A549 (cell line): ENCODE results near the gene SMARCA1.

Experiments used
- BCL3 ChIP-seq: fragments of >200 bp; sonication (Bioruptor Twin); formaldehyde crosslinking; IDR thresholded peaks from 3 replicates; pipeline ENCODE4 v1.6.1; 2016
- CTCF ChIP-seq: fragments of >200 bp; sonication (Bioruptor Twin); formaldehyde crosslinking; IDR thresholded peaks from 3 replicates; pipeline ENCODE4 v1.5.1; 2016
- HDAC2 ChIP-seq: fragments of 200-600 bp; sonication (generic); IDR thresholded peaks from 2 replicates; pipeline ENCODE4 v1.6.1; 2016
- HES2 ChIP-seq: fragments of >200 bp; sonication (Bioruptor Twin); formaldehyde crosslinking; IDR thresholded peaks from 2 replicates; pipeline ENCODE4 v1.6.1; 2016
- JUN ChIP-seq, 2 experiments: fragments of >200 bp; sonication (Bioruptor Twin); formaldehyde crosslinking; IDR thresholded peaks; 2 replicates in 1 of 2; 3 replicates in 1 of 2; pipeline ENCODE4 v1.6.1; 2016 to 2017
- JUNB ChIP-seq: fragments of >200 bp; sonication (Bioruptor Twin); formaldehyde crosslinking; IDR thresholded peaks from 2 replicates; pipeline ENCODE4 v1.6.1; 2016
- POLR2A ChIP-seq: IDR thresholded peaks from 2 replicates; pipeline ENCODE4 v1.6.1; 2012; ENCODE audit warnings: mild to moderate bottlenecking, low read length

GRCh38 chrX:129423191-129423590, 100.1 kb downstream of the SMARCA1 start:
- TF ChIP-seq POLR2A = no peak
- no peak for TF ChIP-seq JUN (IDR thresholded peaks at IDR 0.05)
- TF ChIP-seq JUNB = no peak
- no peak for TF ChIP-seq BCL3
- TF ChIP-seq HES2 = no peak
- no peak for TF ChIP-seq HDAC2
- TF ChIP-seq CTCF = no peak
